Neural cell (in vitro differentiated cells): ENCODE results near the gene DNMT3B. TPM values are rescaled to one million over a fixed set of nuclear protein-coding genes. Genes with fewer than 3 reads are reported as not detected.

Experiments
- H2AFZ ChIP-seq: fragments of 200-600, 300-800 bp; sonication (generic), shearing (Covaris generic); 2 replicates; pipeline ENCODE4 v1.6.0; 2014; ENCODE audit warnings: low read depth, mild to moderate bottlenecking, antibody characterized with exemption, low read length, moderate library complexity
- H3F3A ChIP-seq: fragments of 200-600 bp; shearing (Covaris generic); 2 replicates; pipeline ENCODE4 v1.6.1; 2016; ENCODE audit warnings: mild to moderate bottlenecking, moderate library complexity, mixed read lengths, antibody characterized with exemption, low read length; ENCODE audit not compliant: insufficient read depth, poor library complexity, severe bottlenecking
- H3K27ac ChIP-seq: fragments of 200-600, 300-800 bp; sonication (generic), shearing (Covaris generic); 2 replicates; pipeline ENCODE4 v1.5.1; 2014; ENCODE audit warnings: mild to moderate bottlenecking, low read length, moderate library complexity
- H3K27me3 ChIP-seq: fragments of 300-800, 200-600 bp; sonication (generic), shearing (Covaris generic); 2 replicates; pipeline ENCODE4 v1.6.0; 2014; ENCODE audit warnings: mild to moderate bottlenecking, low read depth, low read length, moderate library complexity; ENCODE audit not compliant: insufficient read depth
- H3K36me3 ChIP-seq: fragments of 300-800, 200-600 bp; sonication (generic), shearing (Covaris generic); 2 replicates; pipeline ENCODE4 v1.5.1; 2014; ENCODE audit warnings: mild to moderate bottlenecking, antibody characterized with exemption, low read length, moderate library complexity; ENCODE audit not compliant: insufficient read depth
- H3K4me2 ChIP-seq: fragments of 300-800, 200-600 bp; sonication (generic), shearing (Covaris generic); 2 replicates; pipeline ENCODE4 v1.6.0; 2014; ENCODE audit warnings: mild to moderate bottlenecking, low read length
- H3K4me3 ChIP-seq: fragments of 300-800, 200-600 bp; sonication (generic), shearing (Covaris generic); 2 replicates; pipeline ENCODE4 v1.5.1; 2014; ENCODE audit warnings: mild to moderate bottlenecking, low read length, moderate library complexity
- H3K79me2 ChIP-seq: fragments of 200-600 bp; shearing (Covaris generic); replicated peaks from 2 replicates; pipeline ENCODE4 v1.6.0; 2014; ENCODE audit warnings: mild to moderate bottlenecking, low read length, moderate library complexity; ENCODE audit not compliant: insufficient read depth
- H3K9ac ChIP-seq: fragments of 300-800, 200-600 bp; sonication (generic), shearing (Covaris generic); 2 replicates; pipeline ENCODE4 v1.6.1; 2016; ENCODE audit warnings: mild to moderate bottlenecking, low read length, mixed read lengths
- H3K9me2 ChIP-seq: fragments of 200-600 bp; shearing (Covaris generic); 2 replicates; pipeline ENCODE4 v1.6.1; 2016; ENCODE audit warnings: mild to moderate bottlenecking, low read length, mixed read lengths; ENCODE audit not compliant: insufficient read depth
- H3K9me3 ChIP-seq: fragments of 200-600, 300-800 bp; sonication (generic), shearing (Covaris generic); 2 replicates; pipeline ENCODE4 v1.6.1; 2016; ENCODE audit warnings: mild to moderate bottlenecking, mixed run types, low read length, moderate library complexity, mixed read lengths
- H4K20me1 ChIP-seq: fragments of 200-600 bp; shearing (Covaris generic); 2 replicates; pipeline ENCODE4 v1.6.1; 2016; ENCODE audit warnings: mild to moderate bottlenecking, mixed run types; ENCODE audit not compliant: insufficient read depth
- CTCF ChIP-seq: fragments of 450-650 bp; IDR thresholded peaks from 2 replicates; pipeline ENCODE4 v1.5.1; 2014; ENCODE audit warnings: antibody characterized with exemption, mild to moderate bottlenecking, moderate library complexity; ENCODE audit not compliant: poor library complexity, severe bottlenecking
- EP300 ChIP-seq: fragments of 450-650 bp; conservative IDR thresholded peaks from 2 replicates; pipeline ENCODE4 v1.6.1; 2014; ENCODE audit warnings: antibody characterized with exemption, mild to moderate bottlenecking, moderate library complexity; ENCODE audit not compliant: poor library complexity, severe bottlenecking
- EZH2 ChIP-seq: fragments of 200-600, 300-800 bp; shearing (Covaris generic), sonication (generic); IDR thresholded peaks from 2 replicates; pipeline ENCODE4 v1.6.1; 2014; ENCODE audit warnings: antibody characterized with exemption, low read length, borderline replicate concordance, mild to moderate bottlenecking; ENCODE audit not compliant: insufficient read depth, poor library complexity, severe bottlenecking
- MXI1 ChIP-seq: fragments of 450-650 bp; conservative IDR thresholded peaks from 2 replicates; pipeline ENCODE4 v1.6.1; 2014; ENCODE audit warnings: antibody characterized with exemption, mild to moderate bottlenecking; ENCODE audit not compliant: poor library complexity, severe bottlenecking
- POLR2AphosphoS5 ChIP-seq: IDR thresholded peaks from 2 replicates; pipeline ENCODE4 v1.6.1; 2012
- RAD21 ChIP-seq: fragments of 450-650 bp; conservative IDR thresholded peaks from 2 replicates; pipeline ENCODE4 v1.6.1; 2014; ENCODE audit warnings: antibody characterized with exemption, mild to moderate bottlenecking, moderate library complexity
- SMC3 ChIP-seq: fragments of 450-650 bp; conservative IDR thresholded peaks from 2 replicates; pipeline ENCODE4 v1.6.1; 2014; ENCODE audit warnings: antibody characterized with exemption, mild to moderate bottlenecking, moderate library complexity; ENCODE audit not compliant: poor library complexity
- TAF1 ChIP-seq: IDR thresholded peaks from 2 replicates; pipeline ENCODE4 v1.6.1; 2012; ENCODE audit warnings: low read depth
- polyA plus RNA-seq: library from polyadenylated mRNA; depleted of rRNA; stranded (reverse); fragments of >200 nt; gene quantifications from 2 replicates; pipeline ENCODE4 v1.2.3, GENCODE V29; 2014
- TF ChIP-seq, protein P1 (sequence below): IDR thresholded peaks from 2 replicates; pipeline ENCODE4 v1.6.1; 2012; ENCODE audit warnings: borderline replicate concordance

Gene DNMT3B
- polyA plus RNA-seq, 1 donor from 2014 or later = 8.7 TPM

- peaks cover 5% of the 10 kb centered on the region for H3K79me2 ChIP-seq
- peak overlapping the region; percentile 19 for H2AFZ ChIP-seq
Observed at GRCh38 chr20:32762754-32763201, 593 bp downstream of the DNMT3B start.

GRCh38 chr20:32763202-32764004, 1.2 kb downstream of the DNMT3B start:
- H3K9ac ChIP-seq = peak overlapping the region; percentile 69
- H3F3A ChIP-seq = no peaks in the 10 kb centered on the region
- H3K27ac ChIP-seq = no peak overlapping the region
- H3K4me2 ChIP-seq = peak overlapping the region; percentile 39
- H3K9me3 ChIP-seq = no peaks in the 10 kb centered on the region
- peaks cover 5% of the 10 kb centered on the region for H3K79me2 ChIP-seq
- no peak overlapping the region for H2AFZ ChIP-seq
- no peaks in the 10 kb centered on the region for H3K36me3 ChIP-seq
- H4K20me1 ChIP-seq = no peaks in the 10 kb centered on the region
- H3K27me3 ChIP-seq = peaks cover 9% of the 10 kb centered on the region
- H3K9me2 ChIP-seq = no peaks in the 10 kb centered on the region
- peak overlapping the region; percentile 77 for H3K4me3 ChIP-seq
- TF ChIP-seq, protein P1, sequence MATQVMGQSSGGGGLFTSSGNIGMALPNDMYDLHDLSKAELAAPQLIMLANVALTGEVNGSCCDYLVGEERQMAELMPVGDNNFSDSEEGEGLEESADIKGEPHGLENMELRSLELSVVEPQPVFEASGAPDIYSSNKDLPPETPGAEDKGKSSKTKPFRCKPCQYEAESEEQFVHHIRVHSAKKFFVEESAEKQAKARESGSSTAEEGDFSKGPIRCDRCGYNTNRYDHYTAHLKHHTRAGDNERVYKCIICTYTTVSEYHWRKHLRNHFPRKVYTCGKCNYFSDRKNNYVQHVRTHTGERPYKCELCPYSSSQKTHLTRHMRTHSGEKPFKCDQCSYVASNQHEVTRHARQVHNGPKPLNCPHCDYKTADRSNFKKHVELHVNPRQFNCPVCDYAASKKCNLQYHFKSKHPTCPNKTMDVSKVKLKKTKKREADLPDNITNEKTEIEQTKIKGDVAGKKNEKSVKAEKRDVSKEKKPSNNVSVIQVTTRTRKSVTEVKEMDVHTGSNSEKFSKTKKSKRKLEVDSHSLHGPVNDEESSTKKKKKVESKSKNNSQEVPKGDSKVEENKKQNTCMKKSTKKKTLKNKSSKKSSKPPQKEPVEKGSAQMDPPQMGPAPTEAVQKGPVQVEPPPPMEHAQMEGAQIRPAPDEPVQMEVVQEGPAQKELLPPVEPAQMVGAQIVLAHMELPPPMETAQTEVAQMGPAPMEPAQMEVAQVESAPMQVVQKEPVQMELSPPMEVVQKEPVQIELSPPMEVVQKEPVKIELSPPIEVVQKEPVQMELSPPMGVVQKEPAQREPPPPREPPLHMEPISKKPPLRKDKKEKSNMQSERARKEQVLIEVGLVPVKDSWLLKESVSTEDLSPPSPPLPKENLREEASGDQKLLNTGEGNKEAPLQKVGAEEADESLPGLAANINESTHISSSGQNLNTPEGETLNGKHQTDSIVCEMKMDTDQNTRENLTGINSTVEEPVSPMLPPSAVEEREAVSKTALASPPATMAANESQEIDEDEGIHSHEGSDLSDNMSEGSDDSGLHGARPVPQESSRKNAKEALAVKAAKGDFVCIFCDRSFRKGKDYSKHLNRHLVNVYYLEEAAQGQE = no peak
- TF ChIP-seq POLR2AphosphoS5 (no peak), RAD21 (no peak), SMC3 (no peak), EP300 (no peak), MXI1 (no peak), TAF1 (no peak), EZH2 (no peak)

More at GRCh38 chr20:32762754-32763201, 593 bp downstream of the DNMT3B start:
- TF ChIP-seq RAD21 = no peak
- no peak for TF ChIP-seq POLR2AphosphoS5
- TF ChIP-seq, protein P1 = no peak
- no peak for TF ChIP-seq TAF1
- TF ChIP-seq MXI1 = no peak
- TF ChIP-seq SMC3 = no peak
- no peak for TF ChIP-seq EZH2
- no peak for TF ChIP-seq EP300
- TF ChIP-seq CTCF = no peak
- no peaks in the 10 kb centered on the region for H3K9me2 ChIP-seq
- no peaks in the 10 kb centered on the region for H3K36me3 ChIP-seq
- H3F3A ChIP-seq = no peaks in the 10 kb centered on the region
- H3K4me2 ChIP-seq = no peak overlapping the region
- peak overlapping the region; percentile 77 for H3K4me3 ChIP-seq
- H3K27ac ChIP-seq = no peak overlapping the region
- H3K27me3 ChIP-seq = peaks cover 9% of the 10 kb centered on the region
- peak overlapping the region; percentile 69 for H3K9ac ChIP-seq
- no peaks in the 10 kb centered on the region for H3K9me3 ChIP-seq
- H4K20me1 ChIP-seq = no peaks in the 10 kb centered on the region
